OCI-LY7 (cell line): ENCODE data around the gene FA2H. TPM values are rescaled to one million over a fixed set of nuclear protein-coding genes. Genes with fewer than 3 reads are reported as not detected.

ENCODE experiments used
- BruUV-seq: library from RNA; stranded (reverse); fragments of 400-500 nt; replicated peaks from 2 replicates; lab custom pipeline; 2021; lab: Mats Ljungman, UMichigan
- CTCF ChIA-PET: fragments of 300-600 bp; sonication (Branson Sonifier 250); formaldehyde crosslinking; loops from one replicate; lab custom pipeline; 2022; ENCODE audit warnings: antibody characterized with exemption; ENCODE audit not compliant: unreplicated experiment; lab: Charles Lee
- POLR2A ChIA-PET: fragments of 300-600 bp; sonication (Branson Sonifier 250); formaldehyde crosslinking; loops from one replicate; lab custom pipeline; 2022; ENCODE audit warnings: antibody characterized with exemption; lab: Charles Lee
- DNase-seq: peaks from one replicate; pipeline ENCODE4 v3.0.0-alpha.2; 2015; ENCODE audit warnings: low spot score
- H2AFZ ChIP-seq: fragments of 200-600 bp; sonication (generic), shearing (Covaris generic); 2 replicates; pipeline ENCODE4 v1.6.1; 2014; ENCODE audit warnings: mild to moderate bottlenecking, antibody characterized with exemption, low read length, moderate library complexity
- H3K27ac ChIP-seq: fragments of 200-600 bp; sonication (generic); 2 replicates; pipeline ENCODE4 v1.5.1; 2014; ENCODE audit warnings: mixed run types, low read depth, mild to moderate bottlenecking, moderate library complexity, low read length, inconsistent platforms; ENCODE audit not compliant: poor library complexity, severe bottlenecking
- H3K36me3 ChIP-seq: fragments of 200-600 bp; sonication (generic); 2 replicates; pipeline ENCODE4 v1.6.1; 2014; ENCODE audit warnings: mild to moderate bottlenecking, antibody characterized with exemption, low read length, moderate library complexity, mixed read lengths; ENCODE audit not compliant: insufficient read depth
- H3K4me1 ChIP-seq: fragments of 200-600 bp; sonication (generic); 2 replicates; pipeline ENCODE4 v1.5.1; 2014; ENCODE audit warnings: mild to moderate bottlenecking, low read length; ENCODE audit not compliant: insufficient read depth, poor library complexity, severe bottlenecking
- H3K4me2 ChIP-seq: fragments of 200-600 bp; sonication (generic); 2 replicates; pipeline ENCODE4 v1.6.1; 2014; ENCODE audit warnings: mild to moderate bottlenecking, low read length
- H3K4me3 ChIP-seq: fragments of 200-600 bp; sonication (generic); 2 replicates; pipeline ENCODE4 v1.5.1; 2014; ENCODE audit warnings: mild to moderate bottlenecking, low read depth, low read length; ENCODE audit not compliant: poor library complexity, severe bottlenecking
- H3K79me2 ChIP-seq: fragments of 200-600 bp; sonication (generic); 2 replicates; pipeline ENCODE4 v1.6.1; 2016; ENCODE audit warnings: low read depth, mild to moderate bottlenecking, low read length, moderate library complexity, mixed read lengths; ENCODE audit not compliant: insufficient read depth
- H3K9me2 ChIP-seq: fragments of 200-600 bp; sonication (generic); 2 replicates; pipeline ENCODE4 v1.6.1; 2016; ENCODE audit warnings: mild to moderate bottlenecking, low read length, mixed read lengths; ENCODE audit not compliant: insufficient read depth
- H3K9me3 ChIP-seq: fragments of 200-600 bp; sonication (generic); 2 replicates; pipeline ENCODE4 v1.6.1; 2014; ENCODE audit warnings: mild to moderate bottlenecking, mixed run types, low read length, mixed read lengths
- H4K20me1 ChIP-seq: fragments of 200-600 bp; sonication (generic); 2 replicates; pipeline ENCODE4 v1.6.1; 2014; ENCODE audit warnings: mild to moderate bottlenecking, antibody characterized with exemption, low read length, moderate library complexity, mixed read lengths; ENCODE audit not compliant: insufficient read depth
- EZH2phosphoT487 ChIP-seq: fragments of 200-600 bp; sonication (generic); IDR thresholded peaks from 2 replicates; pipeline ENCODE4 v1.6.1; 2018; ENCODE audit warnings: low read depth, borderline replicate concordance, mild to moderate bottlenecking, mixed run types, antibody characterized with exemption, low read length, moderate library complexity, mixed read lengths
- intact Hi-C: fragments of 100-400 bp; cut with micrococcal nuclease; formaldehyde crosslinking; loops from one replicate; pipeline ENCODE4 v1.10.0; 2022; ENCODE audit not compliant: unreplicated experiment
- total RNA-seq, 2 experiments: library from RNA; depleted of rRNA in 1 of 2; stranded (reverse); fragments of >200 nt in 1 of 2; shearing (Covaris generic) in 1 of 2; gene quantifications; 2 replicates each; pipeline ENCODE4 v1.2.3, GENCODE V29; 2014 to 2022
- TF ChIP-seq, protein P1 (sequence below): fragments of 200-600 bp; sonication (generic); conservative IDR thresholded peaks from 2 replicates; pipeline ENCODE4 v1.5.1; 2014; ENCODE audit warnings: mild to moderate bottlenecking, antibody characterized with exemption, low read length, moderate library complexity, mixed read lengths

Gene FA2H
- total RNA-seq, 2 experiments from 2014 or later = 0.73 to 4.7 TPM

GRCh38 chr16:74771656-74772315, 2.8 kb downstream of the FA2H start:
- Histone ChIP-seq H3K79me2 (no peaks in the 10 kb centered on the region), H2AFZ (peak overlapping the region; percentile 30; the same call in 1 of the 2 replicates), H3K27ac (no peak overlapping the region), H3K4me1 (peaks cover 25% of the 10 kb centered on the region), H4K20me1 (no peaks in the 10 kb centered on the region), H3K9me2 (no peaks in the 10 kb centered on the region), H3K36me3 (no peaks in the 10 kb centered on the region), H3K4me3 (peak overlapping the region; percentile 20), H3K9me3 (no peaks in the 10 kb centered on the region), H3K4me2 (peak overlapping the region; percentile 34)
- DNase-seq = peak; percentile 80
- no TSS peak for BruUV-seq
- intact Hi-C loops = loop anchor here (5.0 kb wide), 1 partner anchor 64 kb away; no protein-coding TSS in a partner anchor
- ChIA-PET CTCF (no interaction called here), POLR2A (interaction anchor here (0.7 kb wide), 1 partner anchor 165 kb away, joined by 3 read pairs; no protein-coding TSS in a partner anchor)
- TF ChIP-seq, protein P1, sequence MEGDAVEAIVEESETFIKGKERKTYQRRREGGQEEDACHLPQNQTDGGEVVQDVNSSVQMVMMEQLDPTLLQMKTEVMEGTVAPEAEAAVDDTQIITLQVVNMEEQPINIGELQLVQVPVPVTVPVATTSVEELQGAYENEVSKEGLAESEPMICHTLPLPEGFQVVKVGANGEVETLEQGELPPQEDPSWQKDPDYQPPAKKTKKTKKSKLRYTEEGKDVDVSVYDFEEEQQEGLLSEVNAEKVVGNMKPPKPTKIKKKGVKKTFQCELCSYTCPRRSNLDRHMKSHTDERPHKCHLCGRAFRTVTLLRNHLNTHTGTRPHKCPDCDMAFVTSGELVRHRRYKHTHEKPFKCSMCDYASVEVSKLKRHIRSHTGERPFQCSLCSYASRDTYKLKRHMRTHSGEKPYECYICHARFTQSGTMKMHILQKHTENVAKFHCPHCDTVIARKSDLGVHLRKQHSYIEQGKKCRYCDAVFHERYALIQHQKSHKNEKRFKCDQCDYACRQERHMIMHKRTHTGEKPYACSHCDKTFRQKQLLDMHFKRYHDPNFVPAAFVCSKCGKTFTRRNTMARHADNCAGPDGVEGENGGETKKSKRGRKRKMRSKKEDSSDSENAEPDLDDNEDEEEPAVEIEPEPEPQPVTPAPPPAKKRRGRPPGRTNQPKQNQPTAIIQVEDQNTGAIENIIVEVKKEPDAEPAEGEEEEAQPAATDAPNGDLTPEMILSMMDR = no peak
- no peak for TF ChIP-seq EZH2phosphoT487

- CTCF ChIA-PET = no interaction called here
- no peaks in the 10 kb centered on the region for H3K79me2 ChIP-seq
- no peak for DNase-seq
- no peaks in the 10 kb centered on the region for H3K9me3 ChIP-seq
- H3K4me2 ChIP-seq = peak overlapping the region; percentile 34
- no peak overlapping the region for H3K27ac ChIP-seq
- intact Hi-C loops = loop anchor here (5.0 kb wide), 1 partner anchor 64 kb away; no protein-coding TSS in a partner anchor
- H3K9me2 ChIP-seq = no peaks in the 10 kb centered on the region
- H3K4me1 ChIP-seq = peaks cover 25% of the 10 kb centered on the region
- peak overlapping the region; percentile 30; the same call in 1 of the 2 replicates for H2AFZ ChIP-seq
- POLR2A ChIA-PET = interaction anchor here (0.6 kb wide), 1 partner anchor 297 kb away, joined by 3 read pairs; no protein-coding TSS in a partner anchor
- H4K20me1 ChIP-seq = no peaks in the 10 kb centered on the region
- BruUV-seq = no TSS peak
- no peak overlapping the region for H3K4me3 ChIP-seq
- no peak for TF ChIP-seq EZH2phosphoT487
- TF ChIP-seq, protein P1 = no peak
- H3K36me3 ChIP-seq = no peaks in the 10 kb centered on the region
Observed at GRCh38 chr16:74770831-74771526, 3.6 kb downstream of the FA2H start.
